AG08395 (cell line): ENCODE measurements around the gene MED12L.

ENCODE experiments used
- DNase-seq: peaks from one replicate; pipeline ENCODE4 v3.0.0; 2012; ENCODE audit warnings: mixed read lengths, low spot score

MED12L gene

GRCh38 chr3:151262871-151263525 lies 177.5 kb downstream of the MED12L start:
- peak; percentile 38 for DNase-seq

GRCh38 chr3:151264605-151265004 lies 179.1 kb downstream of the MED12L start:
- DNase-seq, result no peak

GRCh38 chr3:151265166-151265565 lies 179.7 kb downstream of the MED12L start:
- no peak for DNase-seq

GRCh38 chr3:151265866-151266265 lies 180.4 kb downstream of the MED12L start:
- no peak for DNase-seq

- no peak for DNase-seq
Measured at GRCh38 chr3:151267066-151267465, 181.6 kb downstream of the MED12L start.

- no peak for DNase-seq
Measured at GRCh38 chr3:151268267-151269235, 183.1 kb downstream of the MED12L start.

GRCh38 chr3:151269631-151270030 lies 184.2 kb downstream of the MED12L start:
- no peak for DNase-seq

GRCh38 chr3:151275091-151275490 lies 189.6 kb downstream of the MED12L start:
- DNase-seq, result no peak

GRCh38 chr3:151276038-151276686 lies 190.7 kb downstream of the MED12L start:
- DNase-seq, result no peak

GRCh38 chr3:151276687-151277042 lies 191.2 kb downstream of the MED12L start:
- DNase-seq, result no peak

GRCh38 chr3:151278230-151278629 lies 192.8 kb downstream of the MED12L start, which contains the start of gene P2RY14:
Gene P2RY14 (minus strand): TSS chr3:151278542. CDS start chr3:151214316, 64,226 bp downstream.
- DNase-seq, result no peak

GRCh38 chr3:151281671-151282324 lies 196.3 kb downstream of the MED12L start:
- DNase-seq, result no peak

GRCh38 chr3:151282921-151283320 lies 197.5 kb downstream of the MED12L start:
- peak; percentile 65 for DNase-seq

- no peak for DNase-seq
Measured at GRCh38 chr3:151283387-151283786, 197.9 kb downstream of the MED12L start.

GRCh38 chr3:151283907-151284461 lies 198.5 kb downstream of the MED12L start:
- DNase-seq, result no peak

- DNase-seq, result no peak
Measured at GRCh38 chr3:151285940-151286339, 200.5 kb downstream of the MED12L start.

- no peak for DNase-seq
Measured at GRCh38 chr3:151289445-151289844, 204.0 kb downstream of the MED12L start.

- DNase-seq, result peak; percentile 51
Measured at GRCh38 chr3:151290673-151291072, 205.2 kb downstream of the MED12L start.

- DNase-seq, result no peak
Measured at GRCh38 chr3:151293127-151293526, 207.7 kb downstream of the MED12L start.

GRCh38 chr3:151296226-151296625 lies 210.8 kb downstream of the MED12L start:
- DNase-seq, result no peak

- DNase-seq, result no peak
Measured at GRCh38 chr3:151297429-151297828, 212.0 kb downstream of the MED12L start.

- no peak for DNase-seq
Measured at GRCh38 chr3:151299006-151299405, 213.5 kb downstream of the MED12L start.
